ENCODE results near the gene ITIH2.
"Not testable (repeated sequence)": the region's sequence is repeated elsewhere in the genome, so short reads cannot be mapped to it uniquely, and the experiment has no call there.

Gene ITIH2

GRCh38 chr10:7693194-7693593 is 9.9 kb upstream of the ITIH2 start:
- DNase-seq (ENCODE audit: insufficient read length, low spot score); FAIRE-seq: not testable (repeated sequence)

DNA sequence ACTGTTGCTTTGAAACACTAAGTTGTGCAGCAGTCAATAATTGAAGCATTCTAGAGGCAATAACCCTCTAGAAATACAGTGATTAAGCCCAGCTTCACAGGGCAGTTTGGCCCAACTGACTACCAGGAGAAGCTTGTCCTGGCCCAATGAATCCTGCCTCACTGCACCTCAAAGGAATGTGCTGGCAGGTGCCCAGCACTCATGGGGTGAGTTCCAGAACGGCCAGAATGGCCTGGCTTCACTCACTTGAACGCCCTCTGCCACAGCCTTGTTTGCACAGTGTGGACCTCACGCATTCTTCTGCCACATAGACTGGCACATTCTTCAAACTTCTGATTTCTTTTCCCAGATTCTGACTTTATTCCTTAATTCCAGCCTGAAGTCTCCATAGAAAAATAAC is 6.6 kb upstream of the ITIH2 start:
- FAIRE-seq (no peak), DNase-seq (ENCODE audit: insufficient read length, low spot score) (no peak)

DNA sequence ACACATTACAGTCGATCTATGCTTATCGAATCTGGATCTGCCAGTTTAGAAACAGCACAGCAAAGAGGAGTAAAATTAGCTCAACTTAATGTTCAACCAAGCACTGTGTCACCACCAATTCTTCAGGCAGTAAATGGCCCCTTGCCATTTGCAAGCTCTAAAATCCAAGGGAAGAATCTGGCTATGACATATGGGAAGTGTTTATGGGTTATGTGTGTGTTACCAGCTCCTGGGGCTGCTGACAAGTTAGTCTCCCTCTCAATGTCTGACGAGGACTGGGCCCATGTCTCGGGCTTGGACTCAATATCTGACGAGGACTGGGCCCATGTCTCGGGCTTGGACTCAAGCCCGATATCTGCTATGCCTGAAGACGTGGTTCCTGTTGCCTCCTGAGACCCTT is 5.7 kb upstream of the ITIH2 start:
- DNase-seq (ENCODE audit: insufficient read length, low spot score) (no peak), FAIRE-seq (no peak)

DNA sequence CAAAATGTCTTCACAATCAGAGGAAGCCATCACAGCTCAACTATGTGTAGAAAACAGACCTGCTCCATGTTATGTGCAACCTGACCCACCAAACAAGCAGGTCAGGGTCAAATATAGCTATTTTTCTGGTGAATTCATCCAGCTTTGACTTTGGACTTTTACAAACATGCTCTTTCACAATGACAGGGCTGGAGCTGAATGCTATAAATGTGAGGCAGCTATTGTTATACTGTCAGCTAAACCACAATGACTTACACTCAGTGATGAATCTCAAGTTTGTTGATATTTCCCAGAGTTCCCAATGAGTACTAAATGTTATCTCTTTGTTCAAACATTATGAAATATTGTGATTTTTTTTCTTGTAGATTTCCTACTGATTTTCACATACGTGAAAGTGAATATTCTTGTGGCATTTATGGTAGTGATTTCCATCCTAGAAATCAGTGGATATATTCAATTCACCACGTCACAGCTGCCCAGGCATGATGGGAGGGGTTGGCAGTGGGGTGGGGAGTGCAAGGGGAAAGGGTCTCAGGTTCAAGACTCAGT is 2.5 kb upstream of the ITIH2 start:
- FAIRE-seq: no peak
- DNase-seq (ENCODE audit: insufficient read length, low spot score): no peak

- no peak for FAIRE-seq
- DNase-seq (ENCODE audit: insufficient read length, low spot score): no peak
Observed at GRCh38 chr10:7701158-7701742, 1.9 kb upstream of the ITIH2 start.

DNA sequence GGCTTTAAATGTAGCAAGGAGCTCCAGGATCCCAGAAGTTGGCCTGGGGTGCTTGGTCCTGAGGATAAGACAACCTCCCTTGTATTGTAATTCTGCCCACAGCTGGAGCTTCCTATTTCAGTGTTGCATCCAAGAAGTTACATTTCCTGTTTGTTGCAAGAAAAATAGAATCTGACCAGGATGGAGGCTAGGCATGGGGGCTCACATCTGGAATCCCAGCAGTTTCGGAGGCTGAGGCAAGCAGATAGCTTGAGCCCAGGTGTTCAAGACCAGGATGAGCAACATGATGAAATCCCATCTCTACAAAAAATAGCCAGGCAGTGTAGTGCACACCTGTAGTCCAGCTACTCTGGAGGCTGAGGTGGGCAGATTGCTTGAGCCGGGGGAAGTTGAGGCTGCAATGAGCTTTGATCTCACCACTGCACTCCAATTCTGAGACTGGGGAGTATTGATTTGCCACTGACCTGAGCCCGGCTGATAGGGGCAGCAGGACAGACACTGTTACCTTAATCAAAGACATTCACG is 766 bp upstream of the ITIH2 start:
- DNase-seq (ENCODE audit: insufficient read length, low spot score): no peak
- FAIRE-seq: no peak

- DNase-seq (ENCODE audit: insufficient read length, low spot score) (no peak), FAIRE-seq (no peak)
Observed at GRCh38 chr10:7704071-7705016, 1.2 kb downstream of the ITIH2 start.

DNA sequence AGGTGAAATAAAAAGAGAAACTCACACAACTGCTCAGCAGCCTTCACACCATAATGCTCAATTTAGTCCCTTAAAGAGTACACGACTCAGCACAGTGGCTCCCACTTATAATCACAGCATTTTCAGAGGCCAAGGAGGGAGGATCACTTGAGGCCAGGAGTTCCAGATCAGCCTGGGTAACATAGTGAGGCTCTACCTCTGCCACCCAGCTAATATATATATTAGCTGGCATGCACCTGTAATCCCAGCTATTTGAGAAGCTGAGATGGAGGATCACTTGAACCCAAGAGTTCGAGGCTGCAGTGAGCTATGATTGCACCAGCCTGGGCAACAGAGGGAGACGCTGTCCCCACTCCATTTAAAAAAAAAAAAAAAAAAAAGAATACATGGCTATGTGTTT is 2.2 kb downstream of the ITIH2 start:
- DNase-seq (ENCODE audit: insufficient read length, low spot score) (no peak), FAIRE-seq (no peak)

GRCh38 chr10:7706534-7707073 is 3.5 kb downstream of the ITIH2 start:
- no peak for DNase-seq (ENCODE audit: insufficient read length, low spot score)
- no peak for FAIRE-seq

- FAIRE-seq (no peak), DNase-seq (ENCODE audit: insufficient read length, low spot score) (no peak)
Observed at GRCh38 chr10:7707102-7707501, 4.0 kb downstream of the ITIH2 start.

- DNase-seq (ENCODE audit: insufficient read length, low spot score) (no peak), FAIRE-seq (no peak)
Observed at GRCh38 chr10:7707858-7708622, 4.9 kb downstream of the ITIH2 start.

DNA sequence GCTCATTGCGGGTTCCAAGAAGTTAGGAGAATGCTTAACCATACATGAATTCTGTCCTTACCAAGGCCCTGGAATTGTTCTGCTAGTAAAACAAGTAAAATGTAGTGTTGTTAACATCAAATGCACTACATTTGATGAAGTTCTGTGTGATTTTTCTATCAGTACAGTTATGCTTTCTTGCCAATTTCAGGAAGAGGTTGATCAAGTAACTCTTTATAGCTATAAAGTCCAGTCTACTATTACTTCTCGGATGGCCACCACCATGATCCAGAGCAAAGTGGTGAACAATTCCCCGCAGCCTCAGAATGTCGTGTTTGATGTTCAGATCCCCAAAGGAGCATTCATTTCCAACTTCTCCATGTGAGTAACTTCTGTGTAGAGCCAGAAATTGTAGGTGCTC is 5.7 kb downstream of the ITIH2 start:
- DNase-seq (ENCODE audit: insufficient read length, low spot score): no peak
- no peak for FAIRE-seq

GRCh38 chr10:7710446-7710845 is 7.3 kb downstream of the ITIH2 start:
- FAIRE-seq (no peak), DNase-seq (ENCODE audit: insufficient read length, low spot score) (no peak)

GRCh38 chr10:7711075-7711474 is 8.0 kb downstream of the ITIH2 start:
- not testable (repeated sequence) for DNase-seq (ENCODE audit: insufficient read length, low spot score); FAIRE-seq

DNA sequence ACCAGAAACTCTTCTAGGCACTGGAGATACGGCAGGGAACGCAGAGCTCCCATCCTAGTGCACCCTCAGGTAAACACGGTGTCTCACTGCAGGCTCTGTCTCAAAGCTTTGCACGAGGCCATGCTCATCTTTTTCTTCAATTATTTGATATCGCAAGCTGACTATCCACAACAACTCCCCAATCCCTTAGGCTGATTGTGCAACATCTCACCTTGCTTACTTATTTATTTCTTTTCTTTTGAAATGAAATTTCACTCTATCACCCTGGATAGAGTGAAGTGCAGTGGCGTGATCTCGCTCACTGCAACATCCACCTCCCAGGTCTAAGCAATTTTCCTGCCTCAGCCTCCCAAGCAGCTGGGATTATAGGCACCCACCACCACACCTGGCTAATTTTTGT is 12.4 kb downstream of the ITIH2 start:
- DNase-seq (ENCODE audit: insufficient read length, low spot score) (no peak), FAIRE-seq (no peak)

DNA sequence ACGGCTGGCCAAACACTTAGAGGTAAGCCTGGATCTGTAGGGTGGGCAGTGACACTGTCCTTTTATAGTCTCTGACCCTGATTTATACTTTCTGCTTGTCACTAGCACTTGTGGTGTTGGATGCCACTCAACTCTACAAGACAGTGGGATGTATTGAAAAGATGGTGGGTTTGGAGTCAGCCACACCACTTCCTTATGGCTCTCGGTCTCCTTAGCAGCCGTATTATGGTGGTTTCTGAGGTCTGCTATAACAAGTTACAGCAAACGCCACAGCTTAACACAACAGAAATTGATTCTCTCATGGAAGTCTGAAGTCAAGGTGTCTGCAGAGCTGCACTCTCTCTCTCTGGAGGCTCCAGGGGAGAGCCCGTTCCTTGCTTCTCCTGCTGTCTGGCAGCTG is 14.7 kb downstream of the ITIH2 start:
- FAIRE-seq: no peak

DNA sequence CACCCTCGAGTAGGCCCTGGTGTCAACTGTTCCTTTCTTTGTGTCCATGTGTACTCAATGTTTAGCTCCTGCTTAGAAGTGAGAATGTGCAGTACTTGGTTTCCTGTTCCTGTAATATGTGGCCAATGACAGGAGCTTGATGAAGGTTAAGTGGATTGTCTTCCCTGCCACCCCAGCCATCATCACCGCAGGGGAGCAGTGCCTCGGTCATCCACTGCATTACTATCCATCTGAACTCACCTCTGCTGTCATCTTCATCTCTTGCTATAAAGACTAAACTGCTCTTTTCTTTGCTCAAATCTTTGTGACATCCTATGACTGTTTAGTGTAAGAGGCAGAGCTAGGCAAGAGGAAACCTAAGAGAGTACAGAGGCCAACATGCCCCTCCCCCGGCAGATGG is 15.6 kb downstream of the ITIH2 start:
- FAIRE-seq (no peak), DNase-seq (ENCODE audit: insufficient read length, low spot score) (no peak)

More for the DNA sequence above, 14.7 kb downstream of the ITIH2 start:
- no peak for DNase-seq (ENCODE audit: insufficient read length, low spot score)

DNA sequence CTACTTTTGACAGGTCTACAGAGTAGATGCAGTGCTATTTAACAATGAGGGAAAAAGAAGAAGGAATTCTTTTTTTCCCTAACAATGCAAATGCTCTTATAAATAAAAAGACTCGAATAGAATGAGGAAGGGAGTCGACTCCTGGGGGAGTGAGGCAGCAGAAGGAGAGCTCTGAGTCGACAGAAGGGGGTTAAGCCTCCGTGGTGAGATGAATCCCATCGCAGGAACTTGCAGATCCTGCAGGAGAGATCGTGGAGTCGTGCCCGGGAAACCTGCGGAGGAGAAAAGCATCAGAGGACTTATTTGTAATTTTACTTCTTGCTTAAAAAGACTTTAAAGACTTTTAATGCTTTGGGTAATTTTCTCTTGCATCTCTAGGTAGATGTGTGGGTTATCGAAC is 17.4 kb downstream of the ITIH2 start:
- DNase-seq (ENCODE audit: insufficient read length, low spot score) (no peak), FAIRE-seq (no peak)

DNA sequence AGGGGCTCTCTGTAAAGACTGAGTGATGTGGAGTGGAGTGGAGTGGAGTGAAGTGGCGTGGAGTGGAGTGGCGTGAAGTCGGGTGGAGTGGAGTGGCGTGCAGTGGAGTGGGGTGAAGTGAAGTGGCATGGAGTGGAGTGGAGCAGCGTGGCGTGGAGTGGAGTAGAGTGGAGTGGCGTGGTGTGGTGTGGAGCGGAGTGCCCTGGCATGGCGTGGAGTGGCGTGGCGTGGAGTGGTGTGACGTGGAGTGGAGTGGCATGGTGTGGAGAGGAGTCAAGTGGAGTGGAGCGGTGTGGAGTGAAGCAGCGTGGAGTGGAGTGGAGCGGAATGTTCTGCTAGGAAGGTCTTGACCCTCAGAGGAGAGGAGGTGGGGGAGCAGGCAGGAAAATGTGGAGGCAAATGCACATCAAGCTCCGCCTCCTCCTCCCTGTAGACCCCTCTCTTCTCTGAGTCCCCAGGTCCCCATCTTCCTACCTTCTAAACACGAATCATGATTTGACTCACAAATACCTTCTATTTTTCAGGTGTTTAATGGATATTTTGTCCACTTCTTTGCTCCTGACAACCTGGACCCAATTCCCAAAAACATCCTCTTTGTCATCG is 19.9 kb downstream of the ITIH2 start:
- DNase-seq (ENCODE audit: insufficient read length, low spot score) (no peak), FAIRE-seq (no peak)

- FAIRE-seq (no peak), DNase-seq (ENCODE audit: insufficient read length, low spot score) (no peak)
Observed at GRCh38 chr10:7734821-7735220, 31.7 kb downstream of the ITIH2 start.
